GM19035 (cell line): Measurements from ENCODE around the gene SGIP1.

Experiments
- ATAC-seq: cut with Tn5 transposase; IDR thresholded peaks from one replicate; pipeline ENCODE4 v1.9.1; 2021; ENCODE audit not compliant: unreplicated experiment

SGIP1 gene, protein sequence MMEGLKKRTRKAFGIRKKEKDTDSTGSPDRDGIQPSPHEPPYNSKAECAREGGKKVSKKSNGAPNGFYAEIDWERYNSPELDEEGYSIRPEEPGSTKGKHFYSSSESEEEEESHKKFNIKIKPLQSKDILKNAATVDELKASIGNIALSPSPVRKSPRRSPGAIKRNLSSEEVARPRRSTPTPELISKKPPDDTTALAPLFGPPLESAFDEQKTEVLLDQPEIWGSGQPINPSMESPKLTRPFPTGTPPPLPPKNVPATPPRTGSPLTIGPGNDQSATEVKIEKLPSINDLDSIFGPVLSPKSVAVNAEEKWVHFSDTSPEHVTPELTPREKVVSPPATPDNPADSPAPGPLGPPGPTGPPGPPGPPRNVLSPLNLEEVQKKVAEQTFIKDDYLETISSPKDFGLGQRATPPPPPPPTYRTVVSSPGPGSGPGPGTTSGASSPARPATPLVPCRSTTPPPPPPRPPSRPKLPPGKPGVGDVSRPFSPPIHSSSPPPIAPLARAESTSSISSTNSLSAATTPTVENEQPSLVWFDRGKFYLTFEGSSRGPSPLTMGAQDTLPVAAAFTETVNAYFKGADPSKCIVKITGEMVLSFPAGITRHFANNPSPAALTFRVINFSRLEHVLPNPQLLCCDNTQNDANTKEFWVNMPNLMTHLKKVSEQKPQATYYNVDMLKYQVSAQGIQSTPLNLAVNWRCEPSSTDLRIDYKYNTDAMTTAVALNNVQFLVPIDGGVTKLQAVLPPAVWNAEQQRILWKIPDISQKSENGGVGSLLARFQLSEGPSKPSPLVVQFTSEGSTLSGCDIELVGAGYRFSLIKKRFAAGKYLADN

DNA sequence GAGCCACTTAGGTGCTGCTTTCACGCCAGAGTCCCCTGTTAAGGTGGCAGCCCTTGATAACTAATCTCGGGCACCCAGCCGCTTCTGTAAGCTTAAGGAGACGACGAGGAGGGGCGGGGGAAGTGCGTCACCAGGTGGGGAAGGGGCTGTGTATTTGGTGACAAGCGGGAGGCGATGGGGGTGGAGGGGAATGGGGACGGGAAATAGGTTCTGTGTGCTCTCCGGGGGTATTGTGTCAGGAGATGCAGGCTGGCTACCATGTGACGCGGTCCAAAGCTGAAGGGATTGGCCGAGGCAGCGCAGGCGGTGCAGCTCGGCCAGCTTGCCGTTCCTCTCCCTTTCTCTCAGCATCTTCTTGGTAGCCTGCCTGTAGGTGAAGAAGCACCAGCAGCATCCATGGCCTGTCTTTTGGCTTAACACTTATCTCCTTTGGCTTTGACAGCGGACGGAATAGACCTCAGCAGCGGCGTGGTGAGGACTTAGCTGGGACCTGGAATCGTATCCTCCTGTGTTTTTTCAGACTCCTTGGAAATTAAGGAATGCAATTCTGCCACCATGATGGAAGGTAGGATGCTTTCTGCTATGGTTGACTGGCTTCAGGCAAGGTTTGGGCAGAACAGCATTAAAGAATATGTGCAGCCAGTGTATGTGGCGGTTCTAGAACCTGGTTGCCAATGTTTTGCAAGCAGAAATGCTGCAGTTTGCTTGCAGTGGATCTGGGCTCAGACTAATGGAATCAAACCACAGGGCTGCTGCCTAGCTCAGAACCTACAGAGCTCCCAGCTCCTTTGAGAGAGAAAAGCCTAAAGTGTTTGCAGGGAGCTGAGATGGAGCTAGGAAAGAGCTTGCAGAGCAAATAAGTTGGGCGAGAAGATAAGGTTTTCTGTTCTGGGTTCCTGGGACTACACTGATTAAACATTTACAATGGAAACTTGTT is at the start of gene SGIP1:
Gene SGIP1, plus strand, starts transcription at position 350 of the 937 bp plus-strand sequence. Its CDS starts 206 bp downstream, at position 556.
- ATAC-seq: no peak

DNA sequence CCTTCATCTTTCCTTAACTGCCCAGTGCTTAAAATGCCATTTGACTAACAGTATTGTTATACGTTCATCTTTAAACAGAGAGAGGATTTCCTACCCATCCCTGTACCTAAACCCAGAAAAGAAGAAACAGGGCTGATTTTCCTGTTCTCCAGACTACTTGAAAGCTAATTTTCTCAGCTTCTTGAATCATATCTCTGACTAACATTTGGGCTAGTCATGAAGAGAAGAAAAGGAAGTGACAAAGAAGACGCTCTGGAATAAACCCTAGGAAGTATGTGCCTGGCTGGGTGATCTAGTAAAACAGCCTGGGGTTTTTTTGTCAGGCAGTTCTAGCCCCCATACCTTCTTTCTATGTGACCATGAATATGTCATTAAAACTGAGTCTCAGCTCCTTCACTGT is 44.8 kb upstream of the SGIP1 start:
- no peak for ATAC-seq

DNA sequence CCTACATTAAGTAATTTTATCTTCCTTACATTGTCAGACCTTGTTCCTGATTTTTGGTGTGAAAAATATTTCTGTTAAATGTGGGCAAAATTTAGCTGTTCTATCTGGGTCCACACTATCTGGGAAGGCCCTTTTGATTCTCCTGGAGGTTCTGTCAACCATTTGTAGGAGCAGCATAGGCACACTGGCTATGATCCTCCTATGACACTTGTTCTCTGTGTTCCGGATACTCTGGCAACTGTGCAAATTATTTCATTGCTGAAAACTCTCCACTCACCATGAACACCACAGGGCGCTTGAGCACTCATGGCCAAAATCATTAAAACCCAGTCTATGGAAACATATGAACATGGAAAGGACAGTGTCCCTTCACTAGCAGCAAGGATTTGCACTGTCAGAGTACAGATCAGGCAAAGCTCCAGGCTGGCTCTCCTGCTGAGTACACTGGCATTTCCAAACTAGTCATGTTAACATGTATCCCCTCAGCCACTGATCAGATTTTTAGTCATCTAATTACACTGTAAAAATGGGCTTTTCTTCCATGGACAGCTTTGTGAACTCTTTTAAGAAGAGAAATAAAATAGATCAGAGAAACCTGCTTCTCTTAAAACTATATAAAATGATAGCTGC is 43.9 kb upstream of the SGIP1 start:
- no peak for ATAC-seq

DNA sequence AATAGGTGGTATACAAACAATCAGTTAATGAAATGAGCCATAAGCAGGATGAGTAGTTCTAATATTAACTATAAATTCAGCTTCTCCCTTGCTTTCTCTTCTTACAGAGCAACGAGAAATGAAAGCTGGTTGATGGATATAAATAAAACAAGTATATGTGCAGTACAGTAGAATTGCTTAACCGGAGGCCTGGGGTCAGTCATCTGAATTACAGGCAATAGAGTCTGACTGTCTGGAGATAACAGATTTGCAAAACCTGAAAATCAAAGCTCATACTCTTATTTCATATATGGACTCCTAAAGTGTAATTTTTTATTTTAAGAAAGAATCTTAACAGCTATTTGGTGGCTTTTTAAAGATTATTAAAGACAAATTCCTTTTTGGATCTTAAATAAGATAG is 43.1 kb upstream of the SGIP1 start:
- ATAC-seq: peak; percentile 84

DNA sequence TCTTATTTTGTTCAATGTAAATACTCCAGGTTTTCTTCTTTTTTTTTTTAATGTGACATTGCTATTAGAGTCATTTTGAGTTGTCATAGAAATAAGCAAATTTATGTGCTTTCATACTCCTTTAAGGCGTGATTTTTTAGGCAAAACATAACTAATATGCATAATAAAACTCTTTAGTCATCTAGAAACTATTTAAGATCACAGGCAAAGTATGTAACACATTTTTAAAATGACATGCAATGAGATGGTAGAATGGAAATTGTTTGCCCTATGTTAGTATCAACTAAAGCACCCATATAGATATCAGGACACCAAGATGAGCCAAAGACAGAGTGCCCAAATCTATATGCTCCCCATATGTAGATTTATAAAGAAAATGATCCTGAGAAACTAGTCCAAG is 41.5 kb upstream of the SGIP1 start:
- no peak for ATAC-seq

DNA sequence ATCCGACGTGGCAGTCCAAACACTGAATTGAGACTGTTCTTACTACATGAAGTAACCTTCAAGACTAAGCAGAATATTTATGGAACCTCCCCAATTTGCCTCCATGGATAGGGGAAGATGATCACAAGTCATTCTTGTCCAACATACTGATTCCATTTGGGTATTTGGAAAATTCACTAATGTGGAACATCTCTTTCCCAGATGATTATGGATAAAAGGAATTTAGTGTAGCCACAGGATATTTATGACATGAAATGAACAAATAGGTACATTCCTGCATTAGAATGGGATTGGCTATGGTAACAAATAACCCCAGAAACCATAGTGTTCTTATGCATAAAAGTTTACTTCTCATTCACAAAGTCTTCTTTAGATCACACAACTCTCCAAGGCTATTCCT is 40.2 kb upstream of the SGIP1 start:
- ATAC-seq: no peak

DNA sequence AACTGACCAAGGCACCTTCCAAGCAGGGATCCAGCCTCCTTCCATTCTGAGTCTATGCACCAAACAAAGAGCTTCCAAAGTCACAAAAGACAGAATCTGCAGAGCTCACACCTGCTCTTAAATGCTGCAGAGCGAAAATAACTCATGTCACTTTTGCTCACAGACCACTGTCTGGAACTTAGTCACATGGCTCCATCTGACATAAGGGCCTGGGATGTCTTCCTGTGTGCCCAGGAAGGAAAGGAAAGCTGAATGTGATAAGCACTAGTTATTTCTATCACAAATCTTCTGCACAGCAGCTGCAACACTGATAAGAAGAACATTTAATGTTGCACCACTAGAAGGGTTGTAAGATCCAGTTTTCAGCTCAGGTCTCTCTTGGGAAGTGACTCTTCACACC is 39.5 kb upstream of the SGIP1 start:
- no peak for ATAC-seq

DNA sequence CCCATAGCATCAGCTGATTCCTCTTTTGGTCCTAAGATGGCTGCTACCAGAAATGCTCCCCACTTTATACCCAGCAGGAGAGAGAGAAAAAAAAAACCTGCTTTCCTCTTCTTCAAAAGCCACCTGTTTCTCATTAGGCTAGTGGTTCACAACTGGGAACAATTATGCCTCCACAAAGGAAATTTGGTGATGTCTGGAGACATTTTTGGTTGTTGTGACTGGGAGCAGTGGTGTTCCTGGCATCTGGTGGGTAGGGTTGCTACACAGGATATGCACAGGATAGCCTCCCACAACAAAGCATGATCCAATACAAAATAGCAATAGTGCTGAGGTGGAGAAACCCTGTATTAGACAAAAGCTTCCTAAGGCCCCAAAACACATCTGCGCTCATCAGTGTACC is 38.5 kb upstream of the SGIP1 start:
- ATAC-seq: no peak

DNA sequence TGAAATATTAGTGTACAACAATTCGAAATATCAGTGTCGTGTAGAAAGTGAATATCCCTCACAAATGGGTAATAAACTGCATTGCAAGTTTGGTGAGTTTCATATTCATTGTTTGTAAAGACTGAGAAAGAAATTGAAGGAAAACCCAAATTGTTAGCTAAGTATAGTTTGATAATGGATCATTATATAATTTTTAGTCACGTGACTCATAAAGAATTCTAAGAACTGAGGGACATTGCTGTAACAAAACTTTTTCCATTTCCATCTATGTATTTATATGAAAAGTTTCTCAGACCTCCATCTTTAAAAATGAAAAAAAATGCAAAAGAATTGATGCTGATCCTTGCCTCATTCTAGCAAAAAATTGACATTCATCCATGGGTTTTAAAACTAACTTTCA is 36.0 kb upstream of the SGIP1 start:
- no peak for ATAC-seq

DNA sequence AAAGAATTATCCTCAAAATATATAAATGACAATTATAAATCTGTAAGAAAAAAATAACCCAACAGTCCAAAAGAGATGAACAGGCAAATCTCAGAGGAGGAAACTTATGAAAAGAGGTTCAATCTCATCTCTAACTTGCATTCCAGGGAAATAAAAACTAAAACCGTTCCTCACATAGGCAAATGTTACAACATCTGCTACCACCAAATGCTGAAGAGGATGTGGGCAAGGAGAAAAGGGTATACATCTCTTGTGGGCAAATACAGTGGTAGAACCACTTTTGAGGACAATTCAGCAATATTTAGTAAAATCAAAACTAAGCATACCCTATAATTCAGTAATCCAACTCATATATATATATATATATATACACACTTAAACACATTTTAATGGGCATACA is 33.7 kb upstream of the SGIP1 start:
- no peak for ATAC-seq

DNA sequence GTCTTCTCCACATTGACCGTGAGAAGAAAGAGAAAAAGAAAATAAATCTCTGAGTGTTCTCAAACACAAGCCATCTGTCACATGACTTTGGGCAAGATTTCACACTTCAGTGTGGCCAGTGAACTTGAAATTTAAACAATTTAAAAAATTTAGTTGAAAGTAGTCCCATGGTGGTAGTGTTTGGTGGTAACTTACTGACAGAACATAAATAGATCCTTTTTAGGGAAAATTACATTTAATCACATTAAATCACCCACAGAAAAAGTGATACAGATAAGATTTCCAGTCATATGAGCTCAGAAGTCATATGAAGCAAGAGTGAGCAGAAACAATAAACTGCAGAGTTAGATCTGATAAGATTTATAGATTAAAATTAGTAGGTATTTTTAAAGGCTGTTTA is 31.9 kb upstream of the SGIP1 start:
- no peak for ATAC-seq

DNA sequence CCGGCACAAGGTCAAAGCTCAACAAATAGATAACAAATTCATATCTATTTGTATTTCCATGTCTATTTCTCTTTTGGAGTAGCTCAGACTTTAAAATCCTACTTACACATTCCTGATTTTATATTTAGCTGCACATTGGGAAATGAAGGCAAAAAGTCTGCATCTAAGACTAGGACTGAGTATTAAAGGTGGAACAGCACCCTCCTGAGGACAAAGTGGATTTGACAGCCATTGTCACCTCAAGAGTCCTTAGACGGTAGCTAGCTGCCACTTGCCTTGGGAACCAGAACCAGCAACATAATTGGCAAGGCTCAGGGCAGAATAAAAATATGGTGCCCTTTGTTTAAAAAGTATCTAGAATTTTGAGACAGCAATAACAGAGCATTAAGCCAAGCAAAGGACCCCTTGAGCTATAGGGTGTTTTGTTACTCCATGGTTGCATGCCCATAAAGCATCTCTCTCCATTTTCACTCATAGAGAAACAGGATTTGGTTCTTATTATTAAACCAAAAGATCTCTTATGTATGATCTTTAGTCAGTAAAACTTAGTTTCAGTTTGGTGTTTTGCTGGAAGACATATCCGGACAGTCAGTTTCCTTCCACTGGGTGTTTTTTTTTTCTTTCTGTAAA is 30.0 kb upstream of the SGIP1 start:
- peak; percentile 87 for ATAC-seq

DNA sequence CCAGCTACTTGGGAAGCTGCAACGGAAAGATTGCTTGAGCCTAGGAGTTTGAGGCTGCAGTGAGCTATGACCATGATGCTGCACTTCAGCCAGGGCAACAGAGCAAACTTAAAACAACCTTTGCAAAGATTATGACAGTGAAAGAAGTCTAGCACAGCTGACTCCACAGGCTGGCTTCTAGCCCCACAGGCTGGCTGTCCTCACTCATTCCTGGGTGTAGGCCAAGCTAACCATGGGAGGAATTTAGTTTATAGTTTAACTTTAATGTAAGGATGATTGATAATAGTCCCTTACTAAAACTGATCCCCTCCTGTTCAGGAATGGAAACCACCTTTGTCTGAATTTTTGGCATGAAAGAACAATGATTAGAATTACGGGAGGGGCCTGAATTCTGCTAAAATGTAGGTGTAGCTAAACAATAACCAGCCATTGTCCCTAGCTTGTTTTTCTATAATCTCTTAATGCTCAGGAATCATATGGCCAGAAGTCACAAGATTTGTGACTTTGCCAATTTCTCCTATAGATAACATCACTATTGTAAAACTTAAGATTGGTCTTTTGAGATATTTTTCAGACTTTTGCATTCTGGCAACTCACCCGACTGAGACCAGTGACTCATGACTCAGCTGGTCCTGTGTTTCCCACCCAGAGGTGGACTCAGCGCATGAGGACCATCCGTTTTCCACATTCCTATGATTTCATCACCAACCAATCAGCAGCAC is 28.1 kb upstream of the SGIP1 start:
- ATAC-seq: no peak

DNA sequence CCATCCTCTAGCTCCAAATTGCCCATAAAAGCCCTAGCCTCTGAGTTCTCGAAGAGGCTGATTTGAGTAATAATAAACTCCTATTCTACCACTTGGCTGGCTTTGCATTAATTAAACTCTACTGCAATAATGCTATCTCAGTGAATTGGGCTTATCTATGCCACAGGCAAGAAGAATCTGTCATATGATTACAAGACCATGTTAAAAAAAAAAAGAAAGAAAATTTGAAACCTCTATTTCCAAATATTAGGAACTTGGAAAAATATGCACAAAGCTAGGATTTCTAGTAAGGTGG is 27.6 kb upstream of the SGIP1 start:
- no peak for ATAC-seq

DNA sequence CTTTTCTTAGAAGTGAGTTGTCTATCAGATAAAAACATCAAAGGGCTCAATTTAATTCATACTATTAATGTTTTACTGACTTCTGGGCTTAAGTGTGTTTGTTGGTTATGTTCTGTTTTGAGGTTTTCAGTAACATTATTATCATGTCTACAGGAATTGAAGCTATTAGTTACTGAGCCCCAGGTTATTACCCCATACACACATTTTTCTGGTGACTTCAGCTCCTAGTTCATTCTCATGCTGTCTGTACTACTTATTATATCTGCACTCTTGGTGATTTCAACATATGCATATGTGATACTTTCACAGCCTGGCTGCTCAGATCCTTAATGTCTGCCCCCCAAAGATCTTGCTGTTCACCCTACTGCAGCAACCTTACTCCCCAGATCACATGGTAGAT is 27.0 kb upstream of the SGIP1 start:
- no peak for ATAC-seq

DNA sequence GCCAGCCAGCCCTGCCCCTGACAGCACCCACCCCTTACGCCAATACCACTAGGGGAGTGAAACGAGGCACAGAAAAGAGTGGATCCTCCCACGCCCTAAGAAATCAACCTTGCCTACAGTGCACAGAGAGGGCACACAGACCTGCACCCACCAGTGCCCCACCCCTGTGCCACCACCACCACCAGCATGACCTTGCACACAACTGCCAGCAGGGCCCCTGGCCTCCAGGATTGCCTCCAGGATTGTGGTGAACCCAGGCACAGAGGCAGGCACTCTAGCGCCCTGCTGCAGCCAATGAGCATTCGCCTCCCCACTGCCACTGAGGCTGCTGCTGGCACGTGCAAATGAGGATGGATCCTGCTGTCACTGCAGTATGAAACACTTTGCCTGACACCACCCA is 23.5 kb upstream of the SGIP1 start:
- no peak for ATAC-seq

DNA sequence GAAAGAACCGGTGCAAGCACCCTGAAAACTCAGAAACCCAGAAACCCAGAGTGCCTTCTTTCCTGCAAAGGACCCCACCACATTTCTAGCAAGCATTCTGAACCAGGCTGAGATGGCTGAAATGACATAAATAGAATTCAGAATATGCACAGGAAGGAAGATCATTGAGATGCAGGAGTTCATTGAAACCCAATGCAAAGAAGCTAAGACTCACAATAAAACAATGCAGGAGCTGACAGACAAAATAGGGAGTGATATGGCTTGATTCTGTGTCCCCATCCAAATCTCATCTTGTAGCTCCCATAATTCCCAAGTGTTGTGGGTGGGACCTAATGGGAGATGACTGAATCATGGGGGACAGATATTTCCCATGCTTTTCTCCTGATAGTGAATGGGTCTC is 22.8 kb upstream of the SGIP1 start:
- no peak for ATAC-seq

DNA sequence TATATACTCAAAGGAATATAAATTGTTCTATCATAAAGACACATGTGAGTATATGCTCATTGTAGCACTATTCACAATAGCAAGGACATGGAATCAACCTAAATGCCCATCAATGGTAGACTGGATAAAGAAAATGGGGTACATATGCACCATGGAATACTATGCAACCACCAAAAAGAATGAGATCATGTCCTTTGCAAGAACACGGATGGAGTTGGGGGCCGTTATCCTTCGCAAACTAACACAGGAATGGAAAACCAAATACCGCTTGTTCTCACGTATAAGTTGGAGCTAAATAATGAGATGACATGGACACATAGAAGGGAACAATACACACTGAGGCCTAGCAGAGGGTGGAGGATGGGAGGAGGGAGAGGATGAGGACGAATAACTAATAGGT is 16.0 kb upstream of the SGIP1 start:
- ATAC-seq: no peak

DNA sequence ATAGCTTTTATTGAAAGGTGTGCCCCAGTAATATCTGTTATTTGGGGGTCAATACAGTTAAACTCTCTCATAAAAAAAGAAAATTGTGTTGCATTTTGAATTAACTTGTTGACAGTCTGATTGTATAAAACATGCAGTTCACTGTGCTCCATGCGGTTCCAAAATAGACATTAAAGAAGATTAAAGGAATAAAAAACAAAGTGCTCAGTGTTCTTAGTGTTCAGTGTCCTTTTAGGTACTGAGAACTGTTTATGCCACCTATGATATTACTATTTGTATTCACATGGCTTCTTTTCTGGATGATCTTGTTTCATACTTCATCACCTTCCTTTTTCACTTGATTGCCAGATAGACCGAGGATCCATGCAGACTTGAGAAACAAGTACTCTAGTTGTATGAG is 15.3 kb upstream of the SGIP1 start:
- no peak for ATAC-seq

DNA sequence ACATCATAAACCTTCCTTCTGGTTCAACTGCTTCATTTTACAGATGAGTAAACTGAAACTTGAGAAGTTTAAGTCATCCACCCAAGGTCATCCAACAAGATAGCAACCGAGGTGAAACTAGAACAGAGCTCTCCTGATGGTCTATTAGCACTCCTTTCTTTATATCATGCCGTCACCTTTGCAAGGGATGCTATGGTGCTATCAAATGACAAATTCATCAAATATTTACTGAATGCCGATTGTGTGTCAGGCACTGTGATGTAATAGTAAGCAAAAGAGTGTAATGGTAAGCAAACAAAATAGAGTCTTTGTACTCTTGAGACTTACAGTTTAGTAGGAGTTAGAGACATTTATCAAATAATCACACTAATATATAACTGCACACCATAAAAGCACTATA is 14.0 kb upstream of the SGIP1 start:
- ATAC-seq: no peak
